Coronary artery (tissue), 2 donors: Measurements from ENCODE around the gene MORN1.

Experiments
- DNase-seq: peaks from one replicate; pipeline ENCODE4 v3.0.0-alpha.2; 2017; ENCODE audit warnings: low spot score
- H3K27ac ChIP-seq, 2 donors: fragments of 200-600 bp; sonication (generic); one replicate each; pipeline ENCODE4 v1.5.1; 2016 to 2019
- H3K4me3 ChIP-seq: fragments of 200-600 bp; sonication (generic); 2 replicates; pipeline ENCODE4 v1.5.1; 2016; ENCODE audit warnings: mild to moderate bottlenecking, moderate library complexity
- TF ChIP-seq, protein P1 (sequence below): fragments of 200-600 bp; sonication (generic); IDR thresholded peaks from one replicate; pipeline ENCODE4 v1.5.1; 2019; ENCODE audit warnings: antibody characterized with exemption

The MORN1 gene

DNA sequence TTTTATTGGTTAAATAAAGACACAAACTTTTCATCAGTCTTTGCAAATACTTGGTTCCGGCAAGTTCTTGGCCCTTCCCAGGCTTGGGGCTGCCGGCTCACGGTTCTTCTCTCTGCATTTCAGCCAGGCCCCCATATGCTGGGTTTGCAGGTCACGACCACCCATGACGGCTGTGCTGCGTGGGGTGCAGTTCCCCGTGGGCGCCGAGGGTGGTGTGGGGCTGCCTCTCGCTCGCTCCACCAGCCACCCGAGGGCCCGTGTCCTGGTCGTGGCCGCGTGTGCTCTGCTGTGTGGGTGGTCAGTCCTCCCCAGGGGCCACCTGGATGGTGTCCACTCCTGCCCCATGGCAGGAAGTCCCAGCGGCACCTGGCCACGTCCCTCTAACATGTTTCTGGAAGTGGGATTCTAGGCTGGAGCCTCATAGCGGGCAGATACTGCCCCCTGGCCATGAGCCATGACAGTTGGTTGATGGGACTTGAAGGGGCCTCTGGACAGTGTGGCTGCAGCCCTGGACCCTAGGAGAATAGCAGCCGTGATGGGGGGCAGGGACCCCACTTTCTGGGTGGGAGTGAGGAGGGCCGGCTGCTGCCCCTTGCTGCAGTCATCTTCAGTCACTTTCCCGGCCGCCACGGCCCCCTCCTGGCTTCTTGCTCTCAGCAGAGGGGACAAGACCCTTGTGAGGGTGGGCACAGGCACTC lies 117.0 kb downstream of the MORN1 start:
- TF ChIP-seq, protein P1, sequence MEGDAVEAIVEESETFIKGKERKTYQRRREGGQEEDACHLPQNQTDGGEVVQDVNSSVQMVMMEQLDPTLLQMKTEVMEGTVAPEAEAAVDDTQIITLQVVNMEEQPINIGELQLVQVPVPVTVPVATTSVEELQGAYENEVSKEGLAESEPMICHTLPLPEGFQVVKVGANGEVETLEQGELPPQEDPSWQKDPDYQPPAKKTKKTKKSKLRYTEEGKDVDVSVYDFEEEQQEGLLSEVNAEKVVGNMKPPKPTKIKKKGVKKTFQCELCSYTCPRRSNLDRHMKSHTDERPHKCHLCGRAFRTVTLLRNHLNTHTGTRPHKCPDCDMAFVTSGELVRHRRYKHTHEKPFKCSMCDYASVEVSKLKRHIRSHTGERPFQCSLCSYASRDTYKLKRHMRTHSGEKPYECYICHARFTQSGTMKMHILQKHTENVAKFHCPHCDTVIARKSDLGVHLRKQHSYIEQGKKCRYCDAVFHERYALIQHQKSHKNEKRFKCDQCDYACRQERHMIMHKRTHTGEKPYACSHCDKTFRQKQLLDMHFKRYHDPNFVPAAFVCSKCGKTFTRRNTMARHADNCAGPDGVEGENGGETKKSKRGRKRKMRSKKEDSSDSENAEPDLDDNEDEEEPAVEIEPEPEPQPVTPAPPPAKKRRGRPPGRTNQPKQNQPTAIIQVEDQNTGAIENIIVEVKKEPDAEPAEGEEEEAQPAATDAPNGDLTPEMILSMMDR = no peak
- no peak for DNase-seq
- Histone ChIP-seq H3K4me3 (peak overlapping the region; percentile 45), H3K27ac (peak overlapping the region; percentile 8 to 68)

DNA sequence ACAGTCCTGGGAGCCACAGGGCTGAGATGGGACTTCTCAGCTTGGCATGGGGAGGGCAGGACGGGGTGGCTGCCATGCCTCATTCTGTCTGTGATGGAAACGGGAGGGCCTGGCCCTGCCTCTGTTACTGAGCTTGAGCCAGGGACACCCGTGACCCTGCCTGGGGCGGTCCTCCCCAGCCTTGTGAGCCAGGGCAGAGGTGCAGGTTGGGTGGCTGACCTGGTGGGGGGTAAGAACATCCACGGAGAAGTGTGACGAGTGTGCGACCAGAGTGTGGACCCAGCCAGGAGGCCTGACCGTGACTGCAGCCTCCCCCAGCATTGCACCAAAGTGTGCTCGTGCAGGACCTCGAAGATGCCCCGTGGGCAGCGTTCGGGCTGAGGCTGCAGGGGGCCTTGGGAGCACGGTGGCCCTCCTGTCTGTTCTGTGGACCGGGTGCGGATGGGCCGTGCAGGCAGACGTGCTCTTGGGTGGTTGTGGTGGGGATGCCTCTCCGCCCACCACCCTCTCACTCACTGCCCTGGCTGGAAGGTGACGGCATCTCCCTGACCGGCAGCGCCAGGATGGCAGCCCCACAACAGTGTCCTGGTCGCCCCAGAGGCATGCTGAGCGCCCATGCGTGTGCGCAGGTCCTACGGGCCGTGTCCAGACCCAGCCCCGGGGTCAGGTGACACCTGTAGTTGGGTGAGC lies 117.8 kb downstream of the MORN1 start:
- TF ChIP-seq, protein P1 = no peak
- Histone ChIP-seq H3K4me3 (peak overlapping the region; percentile 45), H3K27ac (peak overlapping the region; percentile 12 to 77)
- DNase-seq = no peak

DNA sequence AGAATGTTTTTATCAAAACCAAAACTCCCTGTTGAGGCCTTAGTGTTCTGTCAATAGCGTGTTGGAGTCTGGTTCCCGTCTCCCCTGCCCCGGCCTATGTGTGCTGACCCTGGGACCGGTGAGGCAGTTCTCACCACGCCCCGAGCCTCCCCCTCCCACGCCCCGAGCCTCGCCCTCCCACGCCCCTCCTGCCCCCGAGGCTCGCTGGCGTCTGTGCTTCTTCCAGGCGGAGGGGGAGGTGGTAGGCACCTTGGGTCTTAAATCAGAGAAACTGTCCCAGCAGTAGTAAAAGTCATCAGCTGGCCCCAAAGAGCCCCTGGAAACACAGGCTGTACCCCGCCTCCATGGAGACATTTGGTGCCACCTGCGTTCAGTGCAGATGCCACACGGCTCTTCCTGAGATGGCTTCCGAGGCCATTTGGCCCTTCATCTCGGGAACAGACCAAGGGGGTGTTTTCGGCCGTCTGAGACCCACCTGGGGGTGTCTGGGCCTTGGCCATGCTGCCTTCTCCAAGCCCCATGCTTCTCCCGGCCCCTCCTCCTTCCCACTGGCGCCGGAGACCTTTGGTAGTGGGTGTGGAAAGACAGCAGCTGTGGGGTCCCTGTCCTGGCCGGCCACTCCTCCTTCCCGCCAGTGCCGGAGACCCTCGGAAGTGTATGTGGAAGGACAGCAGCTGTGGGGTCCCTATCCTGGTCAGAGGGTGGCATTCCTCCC lies 118.5 kb downstream of the MORN1 start:
- TF ChIP-seq, protein P1 = no peak
- H3K27ac ChIP-seq = peak overlapping the region; percentile 12 to 77
- no peak for DNase-seq
- H3K4me3 ChIP-seq = peak overlapping the region; percentile 45

DNA sequence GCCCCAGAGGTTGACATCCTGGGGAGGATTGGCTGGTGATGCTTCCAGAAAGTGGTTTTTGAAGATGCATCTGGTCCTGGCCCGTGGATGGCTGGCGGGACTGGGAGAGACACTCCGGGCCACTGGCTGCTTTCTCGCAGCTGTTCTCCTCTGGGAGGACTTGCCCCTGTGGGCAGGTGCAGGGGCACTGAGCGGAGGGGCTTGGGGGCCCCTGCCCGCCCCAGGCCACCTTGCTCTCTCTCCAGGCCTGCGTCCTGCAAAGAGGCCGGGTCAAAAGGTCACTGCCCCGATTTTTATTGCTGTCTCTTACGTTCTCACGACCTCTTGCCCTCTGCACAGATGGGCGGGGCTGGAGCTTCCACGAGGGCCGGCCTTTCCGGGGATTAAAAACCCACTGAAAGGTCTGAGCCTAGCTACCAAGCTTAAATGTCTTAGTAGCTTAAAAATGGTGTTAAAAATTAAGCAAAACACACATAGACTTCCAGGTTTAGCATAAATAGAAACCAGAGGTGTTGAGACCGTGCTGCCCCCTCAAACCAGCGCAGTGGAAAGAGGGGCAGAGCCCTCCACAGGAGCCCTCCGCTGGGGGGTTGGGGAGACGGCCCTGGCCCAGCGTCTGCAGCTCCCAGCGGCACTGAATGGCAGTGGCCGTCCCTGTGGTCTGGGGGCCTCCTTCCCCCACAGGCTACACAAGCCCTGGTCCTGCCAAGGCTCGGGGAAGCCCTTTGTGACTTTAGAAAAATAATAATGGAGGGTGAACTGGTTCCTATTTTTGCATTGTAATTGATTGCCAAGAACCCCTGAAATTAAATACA lies 119.3 kb downstream of the MORN1 start:
- TF ChIP-seq, protein P1 = no peak
- Histone ChIP-seq H3K27ac (peak overlapping the region; percentile 12 to 77), H3K4me3 (peak overlapping the region; percentile 60)
- no peak for DNase-seq
